ENCODE data around the gene CYP11A1. TPM values are rescaled to one million over a fixed set of nuclear protein-coding genes. Genes with fewer than 3 reads are reported as not detected.

Gene CYP11A1
- total RNA-seq, 1 experiment from 2014 or later, result 1.7 TPM

GRCh38 chr15:74330861-74331408 is 36.5 kb downstream of the CYP11A1 start:
- H3K27me3 Mint-ChIP-seq (ENCODE audit: low read depth), result peaks cover 23% of the 10 kb centered on the region

More at GRCh38 chr15:74330861-74331408, 36.5 kb downstream of the CYP11A1 start:
- Histone ChIP-seq H2BK15ac (ENCODE audit: low read depth, low read length) (no peak overlapping the region), H4K8ac (replicated peaks; ENCODE audit: insufficient read length, low read depth, low read length) (no peak overlapping the region), H2BK120ac (ENCODE audit: low read depth, low read length, poor library complexity, severe bottlenecking) (no peak overlapping the region), H2AFZ (ENCODE audit: low read length) (no peak overlapping the region), H4K91ac (ENCODE audit: insufficient read length, low read depth, low read length) (no peak overlapping the region), H3K4me1 (ENCODE audit: insufficient read depth, low read length) (peaks cover 5% of the 10 kb centered on the region; the same call in 1 of the 2 replicates), H3K27me3 (ENCODE audit: insufficient read depth, low read length) (no peaks in the 10 kb centered on the region), H3K9me3 (ENCODE audit: control insufficient read depth, low read depth, low read length) (no peaks in the 10 kb centered on the region), H2BK5ac (ENCODE audit: insufficient read length, low read length) (no peak overlapping the region), H3K27ac (ENCODE audit: insufficient read length, low read depth, low read length) (no peak overlapping the region), H2AK5ac (ENCODE audit: insufficient read length, low read length) (no peak overlapping the region), H3K56ac (ENCODE audit: insufficient read length, low read depth, low read length) (no peak overlapping the region), H3K4ac (ENCODE audit: low read depth, low read length) (no peak overlapping the region), H3K18ac (ENCODE audit: insufficient read length, low read depth, low read length) (no peak overlapping the region), H3T11ph (ENCODE audit: low read length) (no peak overlapping the region), H4K5ac (ENCODE audit: insufficient read length, low read depth, low read length) (no peak overlapping the region), H3K79me1 (ENCODE audit: insufficient read depth, low read depth, low read length, poor library complexity, severe bottlenecking) (no peaks in the 10 kb centered on the region), H4K20me1 (ENCODE audit: control insufficient read depth, insufficient read depth, insufficient read length) (no peaks in the 10 kb centered on the region), H3K23ac (ENCODE audit: insufficient read length, low read depth, low read length) (no peak overlapping the region), H3K23me2 (ENCODE audit: insufficient read length, low read depth, low read length, poor library complexity, severe bottlenecking) (no peaks in the 10 kb centered on the region), H2BK12ac (ENCODE audit: insufficient read length, low read depth, low read length) (no peak overlapping the region), H3K14ac (ENCODE audit: insufficient read depth, low read length) (no peak overlapping the region), H2BK20ac (ENCODE audit: low read depth, low read length, poor library complexity, severe bottlenecking) (no peak overlapping the region), H3K9ac (ENCODE audit: extremely low read depth, insufficient read length, low read length) (no peak overlapping the region), H3K4me2 (ENCODE audit: insufficient read depth, insufficient read length, low read length) (no peak overlapping the region), H3K79me2 (ENCODE audit: insufficient read depth, low read length) (no peaks in the 10 kb centered on the region)
- H3K4me1 Mint-ChIP-seq, result peaks cover 12 to 24% of the 10 kb centered on the region in 2 experiments
- DNase-seq, result no peak
- peaks cover 0 to 6% of the 10 kb centered on the region in 2 experiments; a peak in 2 of 5 replicates for H3K9me3 Mint-ChIP-seq
- no peak for TF ChIP-seq CTCF (conservative IDR thresholded peaks at IDR 0.05)
- no peak overlapping the region; a peak in 1 of 7 replicates for H3K27ac Mint-ChIP-seq
- no CpG with 5 or more reads among the region's 11 CpGs for WGBS (ENCODE audit: extremely low coverage, insufficient read length, low lambda C conversion rate)
- H3K4me3 Mint-ChIP-seq, result no peak overlapping the region
- H3K36me3 Mint-ChIP-seq (ENCODE audit: insufficient read depth in 1 of 3, low read depth in 3 of 3), result no peaks in the 10 kb centered on the region; a peak in 2 of 7 replicates
